Measurements from ENCODE around the gene PKP2. TPM values are rescaled to one million over a fixed set of nuclear protein-coding genes. Genes with fewer than 3 reads are reported as not detected.

Gene PKP2
- total RNA-seq, 1 experiment from 2014 or later = 5.3 TPM

DNA sequence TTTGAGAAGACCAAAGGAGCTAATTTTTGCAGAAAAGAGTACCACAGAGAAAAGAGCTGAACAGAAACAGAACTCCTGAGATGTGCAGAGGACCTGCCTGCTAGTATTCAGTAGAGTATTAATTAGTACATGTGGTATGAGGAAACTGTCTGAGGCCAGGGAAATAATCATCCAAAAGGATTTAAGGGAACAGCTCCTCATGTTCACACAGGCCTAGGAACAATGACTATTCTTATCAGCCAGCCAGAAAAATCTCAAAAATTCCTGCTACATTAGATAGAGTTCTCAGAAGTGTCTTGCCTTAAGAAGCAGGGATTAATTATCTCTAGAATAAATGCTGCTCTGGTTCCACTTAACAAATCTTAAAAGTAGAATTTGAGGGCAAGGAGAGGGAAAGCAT lies 36.4 kb downstream of the PKP2 start:
- H3K4me3 ChIP-seq (ENCODE audit: low read depth, low read length, poor library complexity, severe bottlenecking) = no peak overlapping the region
- TF ChIP-seq, protein P1, sequence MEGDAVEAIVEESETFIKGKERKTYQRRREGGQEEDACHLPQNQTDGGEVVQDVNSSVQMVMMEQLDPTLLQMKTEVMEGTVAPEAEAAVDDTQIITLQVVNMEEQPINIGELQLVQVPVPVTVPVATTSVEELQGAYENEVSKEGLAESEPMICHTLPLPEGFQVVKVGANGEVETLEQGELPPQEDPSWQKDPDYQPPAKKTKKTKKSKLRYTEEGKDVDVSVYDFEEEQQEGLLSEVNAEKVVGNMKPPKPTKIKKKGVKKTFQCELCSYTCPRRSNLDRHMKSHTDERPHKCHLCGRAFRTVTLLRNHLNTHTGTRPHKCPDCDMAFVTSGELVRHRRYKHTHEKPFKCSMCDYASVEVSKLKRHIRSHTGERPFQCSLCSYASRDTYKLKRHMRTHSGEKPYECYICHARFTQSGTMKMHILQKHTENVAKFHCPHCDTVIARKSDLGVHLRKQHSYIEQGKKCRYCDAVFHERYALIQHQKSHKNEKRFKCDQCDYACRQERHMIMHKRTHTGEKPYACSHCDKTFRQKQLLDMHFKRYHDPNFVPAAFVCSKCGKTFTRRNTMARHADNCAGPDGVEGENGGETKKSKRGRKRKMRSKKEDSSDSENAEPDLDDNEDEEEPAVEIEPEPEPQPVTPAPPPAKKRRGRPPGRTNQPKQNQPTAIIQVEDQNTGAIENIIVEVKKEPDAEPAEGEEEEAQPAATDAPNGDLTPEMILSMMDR (conservative IDR thresholded peaks at IDR 0.05; ENCODE audit: low read depth, low read length) = no peak
- TF ChIP-seq EZH2 (IDR thresholded peaks at IDR 0.05; ENCODE audit: borderline replicate concordance, low read depth, low read length, poor library complexity, severe bottlenecking) = no peak
- H3K9me3 ChIP-seq (ENCODE audit: low read depth, low read length, poor library complexity, severe bottlenecking) = no peaks in the 10 kb centered on the region
- ChIA-PET POLR2A (ENCODE audit: low non-redundant PET) (no interaction called here), CTCF (no interaction called here)
- no peak overlapping the region for H3K27ac ChIP-seq (ENCODE audit: low read depth, low read length, poor library complexity, severe bottlenecking)
- H3K36me3 ChIP-seq (ENCODE audit: insufficient read depth, low read length, poor library complexity, severe bottlenecking) = no peaks in the 10 kb centered on the region
- H3K27me3 ChIP-seq (replicated peaks; ENCODE audit: insufficient read depth, low read depth, low read length, poor library complexity) = no peaks in the 10 kb centered on the region
- BruUV-seq (replicated peaks) = no TSS peak
- no peak for DNase-seq (ENCODE audit: low spot score)
- no peaks in the 10 kb centered on the region for H3K4me1 ChIP-seq (ENCODE audit: insufficient read depth, low read length, poor library complexity, severe bottlenecking)
- intact Hi-C loops (cut with micrococcal nuclease; ENCODE audit: unreplicated experiment) = no loop called here

DNA sequence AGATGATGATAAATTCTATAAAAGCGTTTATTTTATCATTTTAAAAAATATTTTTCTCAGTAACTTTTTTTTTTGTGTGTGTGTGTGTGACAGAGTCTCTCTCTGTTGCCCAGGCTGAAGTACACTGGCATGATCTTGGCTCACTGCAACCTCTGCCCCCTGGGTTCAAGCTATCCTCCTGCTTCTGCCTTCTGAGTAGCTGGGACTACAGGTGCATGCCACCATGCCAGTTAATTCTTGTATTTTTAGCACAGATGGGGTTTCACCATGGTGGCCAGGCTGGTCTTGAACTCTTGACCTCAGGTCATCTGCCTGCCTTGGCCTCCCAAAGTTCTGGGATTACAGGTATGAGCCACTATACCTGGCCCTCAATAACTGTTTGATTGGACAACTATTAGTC lies 37.2 kb downstream of the PKP2 start:
- no peaks in the 10 kb centered on the region for H3K4me1 ChIP-seq (ENCODE audit: insufficient read depth, low read length, poor library complexity, severe bottlenecking)
- DNase-seq (ENCODE audit: low spot score) = no peak
- H3K9me3 ChIP-seq (ENCODE audit: low read depth, low read length, poor library complexity, severe bottlenecking) = no peaks in the 10 kb centered on the region
- H3K27ac ChIP-seq (ENCODE audit: low read depth, low read length, poor library complexity, severe bottlenecking) = no peak overlapping the region
- H3K36me3 ChIP-seq (ENCODE audit: insufficient read depth, low read length, poor library complexity, severe bottlenecking) = no peaks in the 10 kb centered on the region
- TF ChIP-seq, protein P1 (conservative IDR thresholded peaks at IDR 0.05; ENCODE audit: low read depth, low read length) = no peak
- no peak for TF ChIP-seq EZH2 (IDR thresholded peaks at IDR 0.05; ENCODE audit: borderline replicate concordance, low read depth, low read length, poor library complexity, severe bottlenecking)
- intact Hi-C loops (cut with micrococcal nuclease; ENCODE audit: unreplicated experiment) = no loop called here
- no peak overlapping the region for H3K4me3 ChIP-seq (ENCODE audit: low read depth, low read length, poor library complexity, severe bottlenecking)
- CTCF ChIA-PET = no interaction called here
- no peaks in the 10 kb centered on the region for H3K27me3 ChIP-seq (replicated peaks; ENCODE audit: insufficient read depth, low read depth, low read length, poor library complexity)
- no TSS peak for BruUV-seq (replicated peaks)
- POLR2A ChIA-PET (ENCODE audit: low non-redundant PET) = interaction anchor here (0.6 kb wide), 2 partner anchors 48 to 788 kb away, joined by 3 read pairs; no protein-coding TSS in a partner anchor

DNA sequence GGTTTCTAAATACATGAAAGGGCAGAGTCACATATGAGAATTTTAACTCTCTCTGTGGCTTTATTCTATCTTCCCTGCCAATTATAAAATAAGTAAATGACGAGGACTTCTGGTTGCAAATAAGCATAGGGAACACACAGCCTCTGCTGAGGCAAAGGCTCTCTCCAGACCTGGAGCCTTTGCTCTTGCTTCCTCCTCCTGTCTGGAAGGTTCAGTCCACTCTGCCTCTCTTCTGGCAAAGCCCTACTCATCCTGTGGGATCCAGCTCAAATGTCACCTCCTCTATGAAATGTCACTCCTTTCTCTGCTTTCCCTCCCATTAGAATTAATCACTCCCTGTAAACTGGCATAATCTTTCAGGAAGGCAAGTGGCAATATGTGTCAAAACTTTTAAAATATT lies 41.9 kb downstream of the PKP2 start:
- no TSS peak for BruUV-seq (replicated peaks)
- Histone ChIP-seq H3K4me3 (ENCODE audit: low read depth, low read length, poor library complexity, severe bottlenecking) (no peak overlapping the region), H3K27ac (ENCODE audit: low read depth, low read length, poor library complexity, severe bottlenecking) (no peak overlapping the region), H3K4me1 (ENCODE audit: insufficient read depth, low read length, poor library complexity, severe bottlenecking) (no peaks in the 10 kb centered on the region), H3K36me3 (ENCODE audit: insufficient read depth, low read length, poor library complexity, severe bottlenecking) (no peaks in the 10 kb centered on the region), H3K27me3 (replicated peaks; ENCODE audit: insufficient read depth, low read depth, low read length, poor library complexity) (no peaks in the 10 kb centered on the region), H3K9me3 (ENCODE audit: low read depth, low read length, poor library complexity, severe bottlenecking) (no peaks in the 10 kb centered on the region)
- ChIA-PET CTCF (no interaction called here), POLR2A (ENCODE audit: low non-redundant PET) (no interaction called here)
- intact Hi-C loops (cut with micrococcal nuclease; ENCODE audit: unreplicated experiment) = no loop called here
- no peak for DNase-seq (ENCODE audit: low spot score)
- no peak for TF ChIP-seq EZH2 (IDR thresholded peaks at IDR 0.05; ENCODE audit: borderline replicate concordance, low read depth, low read length, poor library complexity, severe bottlenecking)
- TF ChIP-seq, protein P1 (conservative IDR thresholded peaks at IDR 0.05; ENCODE audit: low read depth, low read length) = no peak
